HPDE6-E6E7 (cell line): Measurements from ENCODE around the gene SIGLEC6.
"Not testable (repeated sequence)": the region's sequence is repeated elsewhere in the genome, so short reads cannot be mapped to it uniquely, and the experiment has no call there.

ENCODE experiments used
- DNase-seq: peaks from one replicate; pipeline ENCODE4 v3.0.0; 2011; ENCODE audit warnings: missing footprints; ENCODE audit errors: extremely low spot score

The SIGLEC6 gene

GRCh38 chr19:51509823-51510660 lies 21.4 kb downstream of the SIGLEC6 start:
- DNase-seq, result no peak

- DNase-seq, result no peak
Measured at GRCh38 chr19:51508059-51508733, 23.3 kb downstream of the SIGLEC6 start.

- DNase-seq, result no peak
Measured at GRCh38 chr19:51507640-51508058, 23.8 kb downstream of the SIGLEC6 start.

- no peak for DNase-seq
Measured at GRCh38 chr19:51507192-51507591, 24.3 kb downstream of the SIGLEC6 start.

- DNase-seq, result no peak
Measured at GRCh38 chr19:51505904-51506303, 25.6 kb downstream of the SIGLEC6 start.

GRCh38 chr19:51503896-51504295 lies 27.6 kb downstream of the SIGLEC6 start:
- no peak for DNase-seq

- no peak for DNase-seq
Measured at GRCh38 chr19:51503286-51503817, 28.1 kb downstream of the SIGLEC6 start.

- DNase-seq, result no peak
Measured at GRCh38 chr19:51501594-51502263, 29.7 kb downstream of the SIGLEC6 start, which contains the start of gene SIGLEC12. SIGLEC12 (minus strand) TSS chr19:51501800; CDS start chr19:51501733, 67 bp downstream.

- DNase-seq, result not testable (repeated sequence)
Measured at GRCh38 chr19:51500931-51501330, 30.5 kb downstream of the SIGLEC6 start.

GRCh38 chr19:51497666-51498065 lies 33.8 kb downstream of the SIGLEC6 start:
- DNase-seq, result no peak

GRCh38 chr19:51493776-51494175 lies 37.7 kb downstream of the SIGLEC6 start:
- no peak for DNase-seq

GRCh38 chr19:51491586-51491985 lies 39.9 kb downstream of the SIGLEC6 start:
- no peak for DNase-seq

GRCh38 chr19:51490676-51491075 lies 40.8 kb downstream of the SIGLEC6 start:
- no peak for DNase-seq

- no peak for DNase-seq
Measured at GRCh38 chr19:51489113-51489512, 42.4 kb downstream of the SIGLEC6 start.

- DNase-seq, result no peak
Measured at GRCh38 chr19:51488491-51488890, 43.0 kb downstream of the SIGLEC6 start.

- DNase-seq, result no peak
Measured at GRCh38 chr19:51485960-51486660, 45.4 kb downstream of the SIGLEC6 start.

- DNase-seq, result no peak
Measured at GRCh38 chr19:51480590-51480989, 50.9 kb downstream of the SIGLEC6 start.

GRCh38 chr19:51479531-51480331 lies 51.7 kb downstream of the SIGLEC6 start:
- no peak for DNase-seq

GRCh38 chr19:51478381-51479234 lies 52.9 kb downstream of the SIGLEC6 start, which contains the start of gene CEACAM18:
CEACAM18 (plus strand) TSS chr19:51478539.
- DNase-seq, result no peak

- DNase-seq, result no peak
Measured at GRCh38 chr19:51477344-51477743, 54.1 kb downstream of the SIGLEC6 start.
